GM23338 (cell line): Measurements from ENCODE around the gene RBBP4. TPM values are rescaled to one million over a fixed set of nuclear protein-coding genes. Genes with fewer than 3 reads are reported as not detected.

Experiments used
- CREB1 ChIP-seq: fragments of 250-450 bp; sonication (Bioruptor Pico); IDR thresholded peaks from 2 replicates; pipeline ENCODE4 v1.5.0; 2020; ENCODE audit warnings: low read depth, mild to moderate bottlenecking, moderate library complexity
- CTCF ChIP-seq, 2 experiments: fragments of 200-600 bp in 1 of 2; sonication (generic) in 1 of 2; conservative IDR thresholded peaks; 2 replicates each; pipeline versions ENCODE4 v1.5.1 to v1.6.1; 2016 to 2017; ENCODE audit warnings: antibody characterized with exemption in 2 of 2, low read depth in 2 of 2, mild to moderate bottlenecking in 2 of 2, moderate library complexity in 1 of 2
- EZH2phosphoT487 ChIP-seq: fragments of 200-600 bp; sonication (generic); IDR thresholded peaks from one replicate; pipeline ENCODE4 v1.8.1; 2018; ENCODE audit warnings: antibody characterized with exemption; ENCODE audit not compliant: unreplicated experiment
- NANOG ChIP-seq: IDR thresholded peaks from 2 replicates; pipeline ENCODE4 v1.6.1; 2016; ENCODE audit warnings: antibody characterized with exemption, borderline replicate concordance
- ZNF331 ChIP-seq: fragments of 250-450 bp; sonication (Bioruptor Pico); IDR thresholded peaks from 2 replicates; pipeline ENCODE4 v1.5.0; 2020; ENCODE audit warnings: low read depth, mild to moderate bottlenecking, moderate library complexity
- polyA plus RNA-seq: library from polyadenylated mRNA; unstranded; fragments of >200 nt; fragmentation: Nextera tagmentation; extraction: Ambion mirVana; gene quantifications from 2 replicates; pipeline ENCODE4 v1.2.1, GENCODE V29; 2016
- total RNA-seq: library from RNA; depleted of rRNA; stranded (reverse); fragments of >200 nt; shearing (Covaris generic); gene quantifications from 2 replicates; pipeline ENCODE4 v1.2.3, GENCODE V29; 2014
- TF ChIP-seq, protein P1 (sequence below): fragments of 250-450 bp; sonication (Bioruptor Pico); IDR thresholded peaks from 2 replicates; pipeline ENCODE4 v1.5.0; 2020; ENCODE audit warnings: mild to moderate bottlenecking, moderate library complexity
- TF ChIP-seq, protein P2 (sequence below): IDR thresholded peaks from 2 replicates; pipeline ENCODE4 v1.6.1; 2016; ENCODE audit warnings: antibody characterized with exemption

RBBP4 gene
- total and polyA plus RNA-seq, 2 experiments from 2014 or later, result 262 to 312 TPM

- TF ChIP-seq, protein P1, sequence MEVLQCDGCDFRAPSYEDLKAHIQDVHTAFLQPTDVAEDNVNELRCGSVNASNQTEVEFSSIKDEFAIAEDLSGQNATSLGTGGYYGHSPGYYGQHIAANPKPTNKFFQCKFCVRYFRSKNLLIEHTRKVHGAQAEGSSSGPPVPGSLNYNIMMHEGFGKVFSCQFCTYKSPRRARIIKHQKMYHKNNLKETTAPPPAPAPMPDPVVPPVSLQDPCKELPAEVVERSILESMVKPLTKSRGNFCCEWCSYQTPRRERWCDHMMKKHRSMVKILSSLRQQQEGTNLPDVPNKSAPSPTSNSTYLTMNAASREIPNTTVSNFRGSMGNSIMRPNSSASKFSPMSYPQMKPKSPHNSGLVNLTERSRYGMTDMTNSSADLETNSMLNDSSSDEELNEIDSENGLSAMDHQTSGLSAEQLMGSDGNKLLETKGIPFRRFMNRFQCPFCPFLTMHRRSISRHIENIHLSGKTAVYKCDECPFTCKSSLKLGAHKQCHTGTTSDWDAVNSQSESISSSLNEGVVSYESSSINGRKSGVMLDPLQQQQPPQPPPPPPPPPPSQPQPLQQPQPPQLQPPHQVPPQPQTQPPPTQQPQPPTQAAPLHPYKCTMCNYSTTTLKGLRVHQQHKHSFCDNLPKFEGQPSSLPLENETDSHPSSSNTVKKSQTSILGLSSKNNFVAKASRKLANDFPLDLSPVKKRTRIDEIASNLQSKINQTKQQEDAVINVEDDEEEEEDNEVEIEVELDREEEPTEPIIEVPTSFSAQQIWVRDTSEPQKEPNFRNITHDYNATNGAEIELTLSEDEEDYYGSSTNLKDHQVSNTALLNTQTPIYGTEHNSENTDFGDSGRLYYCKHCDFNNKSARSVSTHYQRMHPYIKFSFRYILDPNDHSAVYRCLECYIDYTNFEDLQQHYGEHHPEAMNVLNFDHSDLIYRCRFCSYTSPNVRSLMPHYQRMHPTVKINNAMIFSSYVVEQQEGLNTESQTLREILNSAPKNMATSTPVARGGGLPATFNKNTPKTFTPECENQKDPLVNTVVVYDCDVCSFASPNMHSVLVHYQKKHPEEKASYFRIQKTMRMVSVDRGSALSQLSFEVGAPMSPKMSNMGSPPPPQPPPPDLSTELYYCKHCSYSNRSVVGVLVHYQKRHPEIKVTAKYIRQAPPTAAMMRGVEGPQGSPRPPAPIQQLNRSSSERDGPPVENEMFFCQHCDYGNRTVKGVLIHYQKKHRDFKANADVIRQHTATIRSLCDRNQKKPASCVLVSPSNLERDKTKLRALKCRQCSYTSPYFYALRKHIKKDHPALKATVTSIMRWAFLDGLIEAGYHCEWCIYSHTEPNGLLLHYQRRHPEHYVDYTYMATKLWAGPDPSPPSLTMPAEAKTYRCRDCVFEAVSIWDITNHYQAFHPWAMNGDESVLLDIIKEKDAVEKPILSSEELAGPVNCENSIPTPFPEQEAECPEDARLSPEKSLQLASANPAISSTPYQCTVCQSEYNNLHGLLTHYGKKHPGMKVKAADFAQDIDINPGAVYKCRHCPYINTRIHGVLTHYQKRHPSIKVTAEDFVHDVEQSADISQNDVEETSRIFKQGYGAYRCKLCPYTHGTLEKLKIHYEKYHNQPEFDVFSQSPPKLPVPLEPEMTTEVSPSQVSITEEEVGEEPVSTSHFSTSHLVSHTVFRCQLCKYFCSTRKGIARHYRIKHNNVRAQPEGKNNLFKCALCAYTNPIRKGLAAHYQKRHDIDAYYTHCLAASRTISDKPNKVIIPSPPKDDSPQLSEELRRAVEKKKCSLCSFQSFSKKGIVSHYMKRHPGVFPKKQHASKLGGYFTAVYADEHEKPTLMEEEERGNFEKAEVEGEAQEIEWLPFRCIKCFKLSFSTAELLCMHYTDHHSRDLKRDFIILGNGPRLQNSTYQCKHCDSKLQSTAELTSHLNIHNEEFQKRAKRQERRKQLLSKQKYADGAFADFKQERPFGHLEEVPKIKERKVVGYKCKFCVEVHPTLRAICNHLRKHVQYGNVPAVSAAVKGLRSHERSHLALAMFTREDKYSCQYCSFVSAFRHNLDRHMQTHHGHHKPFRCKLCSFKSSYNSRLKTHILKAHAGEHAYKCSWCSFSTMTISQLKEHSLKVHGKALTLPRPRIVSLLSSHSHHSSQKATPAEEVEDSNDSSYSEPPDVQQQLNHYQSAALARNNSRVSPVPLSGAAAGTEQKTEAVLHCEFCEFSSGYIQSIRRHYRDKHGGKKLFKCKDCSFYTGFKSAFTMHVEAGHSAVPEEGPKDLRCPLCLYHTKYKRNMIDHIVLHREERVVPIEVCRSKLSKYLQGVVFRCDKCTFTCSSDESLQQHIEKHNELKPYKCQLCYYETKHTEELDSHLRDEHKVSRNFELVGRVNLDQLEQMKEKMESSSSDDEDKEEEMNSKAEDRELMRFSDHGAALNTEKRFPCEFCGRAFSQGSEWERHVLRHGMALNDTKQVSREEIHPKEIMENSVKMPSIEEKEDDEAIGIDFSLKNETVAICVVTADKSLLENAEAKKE (CRISPR knock-in tag), result no peak
- TF ChIP-seq EZH2phosphoT487 (no peak), ZNF331 (CRISPR knock-in tag) (no peak), CTCF (conservative IDR thresholded peaks at IDR 0.05; ENCODE audit: low read depth in 2 of 2) (no peak), CREB1 (no peak), NANOG (no peak)
- TF ChIP-seq, protein P2, sequence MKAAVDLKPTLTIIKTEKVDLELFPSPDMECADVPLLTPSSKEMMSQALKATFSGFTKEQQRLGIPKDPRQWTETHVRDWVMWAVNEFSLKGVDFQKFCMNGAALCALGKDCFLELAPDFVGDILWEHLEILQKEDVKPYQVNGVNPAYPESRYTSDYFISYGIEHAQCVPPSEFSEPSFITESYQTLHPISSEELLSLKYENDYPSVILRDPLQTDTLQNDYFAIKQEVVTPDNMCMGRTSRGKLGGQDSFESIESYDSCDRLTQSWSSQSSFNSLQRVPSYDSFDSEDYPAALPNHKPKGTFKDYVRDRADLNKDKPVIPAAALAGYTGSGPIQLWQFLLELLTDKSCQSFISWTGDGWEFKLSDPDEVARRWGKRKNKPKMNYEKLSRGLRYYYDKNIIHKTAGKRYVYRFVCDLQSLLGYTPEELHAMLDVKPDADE, result no peak
Observed at GRCh38 chr1:32701951-32702598, 51.1 kb downstream of the RBBP4 start (continued).
